BE2C (cell line): ENCODE data around the gene STRIP2.

Experiments used
- DNase-seq: peaks from one replicate; pipeline ENCODE4 v3.0.0-alpha.2; 2020
- H3K27me3 ChIP-seq: fragments of 250-450 bp; sonication (Bioruptor Pico); 2 replicates; pipeline ENCODE4 v1.5.1; 2020; ENCODE audit warnings: mild to moderate bottlenecking
- H3K36me3 ChIP-seq: fragments of 250-450 bp; sonication (Bioruptor Pico); 2 replicates; pipeline ENCODE4 v1.5.1; 2020; ENCODE audit warnings: mild to moderate bottlenecking
- H3K4me1 ChIP-seq: fragments of 250-450 bp; sonication (Bioruptor Pico); 2 replicates; pipeline ENCODE4 v1.5.1; 2020
- H3K4me3 ChIP-seq: 2 replicates; pipeline ENCODE4 v1.5.1; 2011; ENCODE audit warnings: low read depth, low read length
- H3K9me3 ChIP-seq: fragments of 250-450 bp; sonication (Bioruptor Pico); 2 replicates; pipeline ENCODE4 v1.5.1; 2020
- TF ChIP-seq, protein P1 (sequence below): IDR thresholded peaks from 2 replicates; pipeline ENCODE4 v1.5.1; 2012; ENCODE audit warnings: mild to moderate bottlenecking, low read depth, low read length

STRIP2 gene

DNA sequence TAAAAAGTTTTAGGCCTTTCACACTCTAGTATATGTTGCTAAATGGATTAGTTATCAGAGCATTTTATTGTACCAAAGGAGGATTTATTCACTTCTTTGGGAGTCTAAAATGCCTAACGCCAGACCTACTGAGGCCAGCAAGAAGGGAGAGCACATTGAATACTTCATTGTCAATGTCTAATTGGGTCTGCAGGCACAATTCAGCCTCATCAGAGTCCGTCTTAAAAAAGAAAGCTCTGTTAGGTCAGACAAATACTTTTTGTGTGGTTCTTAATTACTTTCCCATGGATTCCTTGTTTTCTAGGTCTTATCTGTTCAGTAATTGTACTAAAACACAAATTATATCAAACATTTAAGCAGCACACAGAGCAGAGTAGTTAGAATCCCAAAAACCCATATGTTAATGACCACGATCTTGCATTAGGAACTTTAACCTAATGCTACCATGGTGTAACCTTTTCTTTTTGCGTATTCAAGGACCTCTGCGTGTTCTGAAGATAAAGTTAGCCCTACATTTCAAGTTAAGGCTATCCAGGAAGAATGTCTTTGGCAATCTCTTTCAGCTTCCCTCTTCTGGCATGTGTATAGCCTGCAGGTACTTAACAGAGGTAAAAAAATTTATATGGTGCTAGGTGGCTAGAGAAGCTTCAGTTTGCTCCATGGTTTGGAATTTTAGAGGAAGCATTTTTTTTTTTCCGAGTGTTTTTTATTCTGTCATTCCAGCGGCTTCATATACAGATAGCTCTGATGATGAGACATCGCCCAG, 45.7 kb upstream of the STRIP2 start:
- Histone ChIP-seq H3K9me3 (no peaks in the 10 kb centered on the region), H3K4me3 (no peak overlapping the region), H3K36me3 (no peaks in the 10 kb centered on the region), H3K27me3 (no peaks in the 10 kb centered on the region), H3K4me1 (no peaks in the 10 kb centered on the region)
- DNase-seq: no peak
- TF ChIP-seq, protein P1, sequence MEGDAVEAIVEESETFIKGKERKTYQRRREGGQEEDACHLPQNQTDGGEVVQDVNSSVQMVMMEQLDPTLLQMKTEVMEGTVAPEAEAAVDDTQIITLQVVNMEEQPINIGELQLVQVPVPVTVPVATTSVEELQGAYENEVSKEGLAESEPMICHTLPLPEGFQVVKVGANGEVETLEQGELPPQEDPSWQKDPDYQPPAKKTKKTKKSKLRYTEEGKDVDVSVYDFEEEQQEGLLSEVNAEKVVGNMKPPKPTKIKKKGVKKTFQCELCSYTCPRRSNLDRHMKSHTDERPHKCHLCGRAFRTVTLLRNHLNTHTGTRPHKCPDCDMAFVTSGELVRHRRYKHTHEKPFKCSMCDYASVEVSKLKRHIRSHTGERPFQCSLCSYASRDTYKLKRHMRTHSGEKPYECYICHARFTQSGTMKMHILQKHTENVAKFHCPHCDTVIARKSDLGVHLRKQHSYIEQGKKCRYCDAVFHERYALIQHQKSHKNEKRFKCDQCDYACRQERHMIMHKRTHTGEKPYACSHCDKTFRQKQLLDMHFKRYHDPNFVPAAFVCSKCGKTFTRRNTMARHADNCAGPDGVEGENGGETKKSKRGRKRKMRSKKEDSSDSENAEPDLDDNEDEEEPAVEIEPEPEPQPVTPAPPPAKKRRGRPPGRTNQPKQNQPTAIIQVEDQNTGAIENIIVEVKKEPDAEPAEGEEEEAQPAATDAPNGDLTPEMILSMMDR: no peak

DNA sequence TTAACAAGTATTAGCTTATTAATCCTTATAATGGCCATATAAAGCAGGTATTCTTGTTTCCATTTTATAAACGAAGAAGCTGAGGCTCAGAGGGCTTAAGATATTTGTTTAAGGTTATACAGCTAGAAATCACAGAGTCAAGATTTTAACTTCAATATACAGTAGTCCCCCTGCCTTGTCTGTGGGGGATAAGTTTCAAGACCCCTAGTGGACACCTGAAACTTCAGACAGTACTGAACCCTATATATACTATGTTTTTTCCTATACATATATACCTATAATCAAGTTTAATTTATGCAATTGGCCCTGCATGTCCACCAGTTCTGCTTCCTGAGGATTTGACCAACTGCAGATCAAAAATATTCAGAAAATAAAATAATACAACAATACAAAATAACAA, 44.4 kb upstream of the STRIP2 start:
- H3K27me3 ChIP-seq: no peaks in the 10 kb centered on the region
- H3K9me3 ChIP-seq: no peaks in the 10 kb centered on the region
- H3K4me1 ChIP-seq: no peaks in the 10 kb centered on the region
- TF ChIP-seq, protein P1: peak; percentile 35; the same call in 1 of the 2 replicates
- DNase-seq: no peak
- H3K36me3 ChIP-seq: no peaks in the 10 kb centered on the region
- H3K4me3 ChIP-seq: no peak overlapping the region

DNA sequence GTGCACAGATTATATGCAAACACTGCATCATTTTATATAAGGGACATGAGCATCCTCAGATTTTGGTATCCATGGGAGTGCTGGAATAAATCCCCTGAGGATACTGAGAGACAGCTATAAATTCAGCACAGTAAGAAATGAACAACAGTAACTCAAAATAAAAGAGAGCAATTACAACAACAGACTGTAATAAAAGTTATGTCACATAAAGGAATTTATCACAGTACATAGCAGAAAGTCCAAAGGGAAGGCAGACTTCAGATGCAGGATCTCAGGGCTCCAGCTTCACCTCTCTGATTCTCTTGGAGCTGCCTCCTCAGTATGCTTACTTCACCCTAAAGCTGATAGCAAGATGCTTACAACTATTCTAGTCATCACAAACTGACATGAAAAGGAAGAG, 43.9 kb upstream of the STRIP2 start:
- H3K9me3 ChIP-seq: no peaks in the 10 kb centered on the region
- no peak overlapping the region for H3K4me3 ChIP-seq
- no peak for DNase-seq
- TF ChIP-seq, protein P1: no peak
- no peaks in the 10 kb centered on the region for H3K27me3 ChIP-seq
- H3K36me3 ChIP-seq: no peaks in the 10 kb centered on the region
- H3K4me1 ChIP-seq: no peaks in the 10 kb centered on the region

DNA sequence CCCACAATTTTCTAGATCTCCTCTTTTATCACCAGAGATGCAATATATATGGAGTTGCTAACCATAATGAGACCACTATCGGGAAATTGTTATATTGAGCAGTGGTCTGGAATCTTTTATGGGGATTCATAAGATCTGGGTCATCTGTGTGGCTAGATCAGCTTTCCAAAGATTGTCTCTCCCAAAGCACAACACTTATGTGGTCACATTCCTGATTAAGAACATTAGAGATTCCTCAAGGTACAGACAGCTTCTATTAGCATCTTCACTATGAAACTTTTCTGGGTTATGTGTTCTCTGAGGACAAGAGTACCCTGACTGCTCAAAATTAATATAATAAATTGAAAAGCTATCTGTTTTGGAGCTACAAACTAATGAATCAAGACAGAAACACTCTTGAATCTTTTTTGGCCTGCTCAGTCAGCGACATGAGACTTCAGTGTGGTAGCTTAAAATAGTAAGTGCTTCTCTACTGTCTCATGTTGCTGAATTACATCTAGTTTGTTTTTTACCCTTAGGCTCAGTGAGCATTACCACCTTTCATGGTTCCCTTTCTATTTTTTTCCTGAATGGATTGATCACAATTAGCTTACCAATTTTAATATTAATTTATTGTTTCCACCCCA, 42.6 kb upstream of the STRIP2 start:
- H3K36me3 ChIP-seq: no peaks in the 10 kb centered on the region
- H3K27me3 ChIP-seq: no peaks in the 10 kb centered on the region
- H3K4me3 ChIP-seq: no peak overlapping the region
- no peak for DNase-seq
- H3K4me1 ChIP-seq: no peaks in the 10 kb centered on the region
- TF ChIP-seq, protein P1: no peak
- no peaks in the 10 kb centered on the region for H3K9me3 ChIP-seq

DNA sequence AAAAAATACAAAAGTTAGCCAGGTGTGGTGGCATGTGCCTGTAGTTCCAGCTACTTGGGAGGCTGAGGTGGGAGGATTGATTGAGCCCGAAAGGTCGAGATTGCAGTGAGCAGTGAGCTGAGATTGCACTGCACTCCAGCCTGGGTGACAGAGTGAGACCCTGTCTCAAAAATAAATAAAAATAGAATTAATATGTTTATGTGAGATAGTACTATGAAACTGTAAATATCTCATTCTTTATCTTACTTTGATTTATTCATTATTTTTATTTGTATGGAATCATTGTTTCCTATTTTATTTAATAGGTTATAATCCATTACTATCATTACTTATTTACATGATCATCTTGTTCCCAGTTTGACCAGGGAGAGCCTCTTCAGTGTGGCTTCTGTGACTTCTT, 41.0 kb upstream of the STRIP2 start:
- no peaks in the 10 kb centered on the region for H3K27me3 ChIP-seq
- no peaks in the 10 kb centered on the region for H3K4me1 ChIP-seq
- H3K36me3 ChIP-seq: no peaks in the 10 kb centered on the region
- DNase-seq: no peak
- TF ChIP-seq, protein P1: no peak
- no peak overlapping the region for H3K4me3 ChIP-seq
- no peaks in the 10 kb centered on the region for H3K9me3 ChIP-seq

DNA sequence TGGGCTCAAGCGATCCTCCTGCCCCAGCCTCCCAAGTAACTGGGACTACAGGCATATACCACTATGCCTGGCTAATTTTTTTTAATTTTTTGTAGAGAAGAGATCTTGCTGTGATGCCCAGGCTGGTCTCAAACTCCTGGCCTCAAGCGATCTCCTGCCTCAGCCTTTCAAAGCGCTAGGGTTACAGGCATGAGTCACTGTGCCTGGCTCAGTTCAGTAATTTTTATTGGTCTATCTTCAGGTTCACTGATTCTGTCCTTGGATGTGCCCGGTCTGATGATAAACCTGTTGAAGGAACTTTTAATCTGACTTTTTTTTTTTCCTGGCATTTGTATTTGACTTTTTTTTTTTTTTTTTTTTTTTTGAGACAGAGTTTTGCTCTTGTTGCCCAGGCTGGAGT, 40.1 kb upstream of the STRIP2 start:
- Histone ChIP-seq H3K36me3 (no peaks in the 10 kb centered on the region), H3K4me1 (no peaks in the 10 kb centered on the region), H3K27me3 (no peaks in the 10 kb centered on the region), H3K9me3 (no peaks in the 10 kb centered on the region), H3K4me3 (no peak overlapping the region)
- TF ChIP-seq, protein P1: no peak
- no peak for DNase-seq
